GM12892 (cell line): ENCODE measurements around the gene DXO.
"Not testable (repeated sequence)": the region's sequence is repeated elsewhere in the genome, so short reads cannot be mapped to it uniquely, and the experiment has no call there.

Source experiments
- POLR2A ChIP-seq: IDR thresholded peaks from 2 replicates; pipeline ENCODE4 v1.6.1; 2011; ENCODE audit warnings: low read depth, low read length, control low read depth
- TAF1 ChIP-seq: IDR thresholded peaks from 2 replicates; pipeline ENCODE4 v1.6.1; 2011; ENCODE audit warnings: low read depth, mild to moderate bottlenecking, control low read depth, low read length, borderline replicate concordance

DNA sequence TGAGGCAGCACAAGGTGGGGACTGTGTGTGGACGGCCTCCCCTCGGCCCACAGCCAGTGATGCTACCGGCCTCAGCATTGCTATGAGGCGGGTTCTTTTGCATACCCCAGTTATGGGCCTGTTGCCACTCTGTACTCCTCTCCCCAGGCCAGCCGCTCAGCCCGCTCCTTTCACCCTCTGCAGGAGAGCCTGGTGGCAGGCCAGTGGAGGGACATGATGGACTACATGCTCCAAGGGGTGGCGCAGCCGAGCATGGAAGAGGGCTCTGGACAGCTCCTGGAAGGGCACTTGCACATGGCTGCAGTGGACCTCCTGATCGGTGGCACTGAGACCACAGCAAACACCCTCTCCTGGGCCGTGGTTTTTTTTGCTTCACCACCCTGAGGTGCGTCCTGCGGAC is 35.1 kb upstream of the DXO start:
- TF ChIP-seq POLR2A, TAF1: not testable (repeated sequence)
